ENCODE measurements around the gene SETD2.
"Not testable (repeated sequence)": the region's sequence is repeated elsewhere in the genome, so short reads cannot be mapped to it uniquely, and the experiment has no call there.

The SETD2 gene

DNA sequence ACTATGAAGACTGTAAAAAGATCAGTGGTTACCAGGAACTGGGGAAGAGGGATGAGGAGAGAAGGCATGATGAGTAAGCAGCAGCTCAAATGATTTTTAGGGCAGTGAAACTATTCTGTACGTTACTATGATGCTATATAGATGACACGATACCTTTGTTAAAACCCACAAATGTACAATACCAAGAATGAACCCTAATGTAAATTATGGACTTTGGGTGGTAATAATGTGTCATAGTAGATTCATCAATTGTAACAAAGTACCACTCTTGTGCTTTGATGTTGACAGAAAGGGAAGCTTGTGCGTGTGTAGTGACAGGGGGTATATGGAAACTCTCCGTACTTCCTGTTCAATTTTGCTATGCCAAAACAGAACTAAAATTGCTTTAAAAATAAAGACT is 132.9 kb downstream of the SETD2 start:
- DNase-seq: not testable (repeated sequence)

DNA sequence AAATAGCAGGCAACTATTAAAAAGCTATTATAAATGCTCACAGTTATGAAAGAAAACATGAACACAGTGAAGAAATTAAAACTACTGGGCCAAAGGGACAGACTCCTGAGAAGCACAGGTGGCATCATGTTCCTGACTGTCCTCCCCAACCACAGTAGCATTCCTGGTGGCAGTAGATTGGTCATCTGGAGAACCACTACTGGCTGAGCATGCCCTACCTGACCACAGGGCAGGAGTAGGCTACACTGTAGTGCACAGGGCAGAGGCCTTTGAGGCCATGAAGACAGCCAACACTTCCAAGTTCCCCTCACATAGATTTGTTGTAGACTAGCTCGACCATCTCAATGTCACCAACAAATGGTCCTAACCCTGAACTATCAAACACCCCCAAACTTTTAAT is 135.2 kb downstream of the SETD2 start:
- DNase-seq: no peak

DNA sequence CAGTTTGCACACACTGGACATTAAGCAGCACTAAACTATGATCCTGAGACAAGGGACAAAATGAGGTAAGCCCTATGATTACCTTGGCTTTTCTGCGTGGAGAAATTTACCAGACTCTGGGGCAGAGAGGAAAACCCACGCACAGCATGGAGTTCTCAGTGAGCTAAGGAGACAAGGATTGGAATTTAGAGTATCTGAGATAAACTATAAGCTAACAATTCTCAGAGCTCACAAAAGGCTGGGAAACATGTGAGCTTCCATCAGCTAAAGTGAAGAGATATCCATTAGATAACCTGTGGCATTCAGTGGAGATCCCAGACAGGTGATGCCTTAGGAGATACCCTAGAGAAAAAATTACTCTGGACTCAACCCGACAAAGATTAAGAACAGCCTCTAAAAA is 135.8 kb downstream of the SETD2 start:
- DNase-seq: no peak

DNA sequence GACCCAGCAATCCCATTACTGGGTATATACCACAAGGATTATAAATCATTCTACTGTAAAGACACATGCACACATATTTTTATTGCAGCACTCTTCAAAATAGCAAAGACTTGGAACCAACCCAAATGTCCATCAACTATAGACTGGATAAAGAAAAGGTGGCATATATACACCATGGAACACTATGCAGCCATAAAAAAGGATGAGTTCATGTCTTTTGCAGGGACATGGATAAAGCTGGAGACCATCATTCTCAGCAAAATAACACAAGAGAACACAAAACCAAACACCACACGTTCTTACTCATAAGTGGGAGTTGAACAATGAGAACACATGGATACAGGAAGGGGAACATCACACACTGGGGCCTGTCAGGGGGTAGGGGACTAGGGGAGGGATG is 137.5 kb downstream of the SETD2 start:
- not testable (repeated sequence) for DNase-seq

DNA sequence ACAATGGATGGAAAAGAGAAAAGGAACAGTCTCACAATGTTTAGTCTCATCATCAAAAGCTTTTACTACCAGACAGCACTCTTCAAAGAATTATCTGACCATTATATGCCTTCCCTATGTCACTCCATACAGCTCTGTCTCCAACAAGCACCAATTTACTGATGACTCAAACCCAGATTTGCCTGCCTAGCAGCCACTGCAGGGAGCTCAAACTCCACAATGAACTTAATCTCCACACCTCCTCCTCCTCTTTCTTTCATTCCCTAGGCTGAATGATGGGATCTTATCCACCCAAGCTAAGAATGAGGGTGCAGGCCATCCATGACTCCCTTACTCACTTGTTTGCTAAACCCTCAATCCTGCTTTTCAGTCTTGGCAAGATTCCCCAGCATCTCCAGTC is 139.0 kb downstream of the SETD2 start:
- DNase-seq: no peak

DNA sequence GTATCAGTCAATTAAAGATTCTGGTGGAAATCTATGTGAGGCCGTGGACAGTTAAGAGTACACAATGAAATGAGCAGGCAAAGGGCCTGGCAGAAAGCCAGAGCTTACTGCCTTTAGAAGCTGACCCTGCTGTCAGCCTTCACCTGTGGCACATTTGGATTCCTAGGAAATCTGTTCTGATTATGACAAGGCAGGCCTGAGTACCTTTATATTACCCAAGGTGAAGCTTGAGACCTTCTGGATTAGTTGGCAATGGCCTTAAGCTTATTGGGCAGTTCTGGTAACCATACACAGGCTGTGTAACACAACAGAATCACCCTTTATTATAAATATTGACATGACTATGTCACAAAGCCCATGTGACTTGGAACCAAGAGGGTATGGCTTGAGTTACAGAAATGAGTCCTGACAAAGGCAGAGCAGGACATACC is 141.3 kb downstream of the SETD2 start:
- DNase-seq: no peak

DNA sequence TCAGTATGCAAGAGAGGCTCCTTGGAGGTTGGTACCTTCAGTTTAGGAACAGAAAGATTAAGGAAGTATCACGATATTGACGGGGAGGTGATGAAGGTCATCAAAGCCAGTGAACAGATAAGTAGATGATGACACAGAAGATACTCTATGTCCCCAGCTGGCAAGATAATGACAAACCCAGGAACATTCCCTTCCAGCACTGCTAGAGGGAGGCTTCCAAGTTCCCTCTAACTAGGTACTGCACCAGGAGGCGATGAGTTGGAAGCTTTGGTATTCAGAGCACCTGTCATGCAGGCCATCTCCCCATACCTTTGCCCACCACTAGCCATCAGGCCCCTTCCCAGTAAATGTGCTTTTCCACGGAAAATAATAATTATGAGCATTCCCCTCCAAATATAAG is 143.6 kb downstream of the SETD2 start:
- DNase-seq: no peak

DNA sequence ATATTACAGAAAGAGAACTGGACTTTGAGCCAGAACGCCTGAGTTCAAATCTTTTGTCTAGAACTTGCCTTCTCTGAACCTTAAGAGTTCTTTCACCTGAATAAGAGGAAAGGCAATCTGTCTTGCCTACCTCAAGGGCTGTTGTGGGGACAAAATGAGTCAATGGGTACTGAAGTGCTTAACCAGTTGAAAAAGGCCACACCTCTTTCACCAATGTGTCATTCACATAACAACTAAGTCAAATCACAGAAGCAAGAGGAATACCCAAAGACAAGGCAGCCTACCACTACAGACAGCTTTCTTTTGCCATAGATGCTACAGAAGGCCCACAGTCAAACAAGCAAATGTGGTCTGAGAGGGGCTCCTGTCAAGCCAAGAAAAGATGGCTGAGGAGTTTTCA is 144.7 kb downstream of the SETD2 start:
- DNase-seq: no peak

DNA sequence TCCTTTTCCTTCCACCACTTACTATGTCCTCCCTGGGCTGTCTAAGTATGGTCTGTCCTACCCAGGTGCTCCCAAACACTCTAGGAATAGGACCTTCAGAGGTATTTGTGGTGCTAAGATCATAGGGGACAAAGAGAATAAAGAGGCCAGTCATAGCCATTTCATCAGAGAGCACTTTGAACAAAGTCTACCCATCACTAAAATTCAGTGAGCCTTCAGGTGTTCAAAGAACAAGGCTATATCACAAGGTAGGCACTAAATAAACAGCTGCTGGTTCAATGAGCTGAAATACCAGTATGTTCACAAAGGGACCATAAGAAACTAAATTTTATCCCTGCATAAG is 145.7 kb downstream of the SETD2 start:
- DNase-seq: no peak

DNA sequence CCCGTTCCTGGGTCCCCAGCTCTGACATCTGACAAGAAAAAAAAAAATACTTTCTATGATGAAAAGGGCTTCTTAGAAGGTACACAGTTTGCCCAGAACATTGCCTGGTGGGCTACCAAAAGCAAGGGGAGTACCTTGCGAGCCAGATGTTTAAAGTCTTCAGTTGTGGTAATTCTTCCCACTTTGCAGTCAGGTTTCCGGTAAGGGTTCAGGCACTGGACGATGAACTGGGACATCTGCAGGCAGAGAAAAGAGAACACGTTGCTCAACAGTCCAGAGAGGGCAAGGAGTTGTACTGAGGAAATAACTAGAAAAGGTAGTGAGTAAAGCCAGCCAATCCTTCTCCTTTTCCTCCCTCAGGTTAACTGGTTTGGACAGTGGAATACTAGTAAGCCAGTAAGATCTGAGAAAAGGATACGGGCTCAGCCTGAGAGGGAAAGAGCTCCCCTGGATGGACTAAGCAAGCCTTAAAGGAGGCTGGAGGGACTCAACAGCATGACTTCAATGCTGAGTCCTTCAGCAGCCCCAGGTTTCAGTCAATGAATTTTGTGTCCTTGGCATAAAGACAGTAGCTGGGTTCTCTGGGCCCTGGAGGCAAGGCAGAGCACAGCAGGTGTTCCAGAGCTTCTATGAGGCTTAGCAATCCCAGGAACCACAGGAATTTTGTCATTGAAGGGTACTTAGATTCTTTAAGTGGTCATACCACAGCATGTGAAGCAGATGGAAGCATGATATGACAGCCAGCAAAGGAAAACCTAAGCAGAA is 146.2 kb downstream of the SETD2 start:
- DNase-seq: no peak

DNA sequence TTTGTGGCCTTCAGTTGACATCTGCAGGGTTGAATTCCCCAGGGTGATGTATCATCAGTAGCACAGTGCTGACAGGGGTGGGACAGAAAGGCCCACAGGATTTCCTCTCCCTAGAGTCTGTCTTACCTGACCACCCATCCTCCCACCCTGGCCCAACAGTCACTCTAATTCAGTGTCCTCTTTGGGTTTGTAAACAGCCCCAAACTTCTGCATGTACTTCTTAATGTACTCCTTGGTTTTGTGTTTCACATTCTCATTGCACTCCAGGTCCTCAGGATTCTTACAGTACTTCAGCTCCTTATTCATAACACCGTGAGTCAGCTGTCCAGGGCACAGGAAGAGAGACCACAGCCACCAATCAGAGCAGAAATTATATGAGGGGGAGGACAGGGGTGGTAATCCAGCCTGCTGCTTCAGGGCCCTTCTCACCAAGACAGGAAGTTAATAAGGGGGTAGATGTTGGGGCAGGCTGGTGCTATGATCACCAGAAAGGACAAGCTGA is 146.9 kb downstream of the SETD2 start:
- DNase-seq: no peak

DNA sequence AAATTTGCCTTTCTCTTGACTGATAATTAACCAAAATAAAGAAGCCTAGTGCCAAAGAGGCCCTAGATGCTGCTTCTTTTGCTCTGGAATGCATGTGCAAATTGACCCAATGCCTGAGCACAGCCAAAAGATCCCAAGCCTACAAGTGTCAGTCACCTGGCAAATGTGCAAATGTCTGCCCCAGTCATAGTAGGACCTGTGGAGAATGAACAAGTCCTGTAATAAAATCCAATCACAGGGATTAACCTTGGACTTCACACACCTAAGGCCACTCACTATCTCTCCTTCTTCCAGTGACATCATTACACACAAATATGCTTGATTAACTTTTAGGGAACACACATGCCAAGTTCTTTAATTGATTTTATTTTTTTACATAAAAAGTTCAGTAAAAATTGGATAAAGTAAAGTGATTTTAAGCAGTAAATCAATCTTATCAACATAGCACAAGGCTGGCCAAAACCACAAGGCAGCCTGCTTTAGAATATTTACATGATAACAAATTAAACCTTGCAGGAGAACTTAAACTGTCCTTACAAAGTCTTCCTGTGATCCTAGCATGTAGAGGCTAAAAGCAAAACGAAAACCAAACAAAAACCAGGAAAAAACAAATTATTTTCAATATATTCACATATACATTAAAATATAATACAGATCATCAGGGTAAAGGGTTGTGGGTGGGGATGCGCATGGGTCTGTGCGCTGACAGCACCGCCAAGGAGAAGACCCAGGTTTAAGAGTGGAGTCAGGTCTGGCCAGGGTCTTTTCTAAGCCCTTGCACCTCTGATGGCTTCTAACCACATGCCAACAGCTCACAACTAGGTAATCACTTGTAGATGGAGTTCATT is 147.6 kb downstream of the SETD2 start:
- DNase-seq: no peak

DNA sequence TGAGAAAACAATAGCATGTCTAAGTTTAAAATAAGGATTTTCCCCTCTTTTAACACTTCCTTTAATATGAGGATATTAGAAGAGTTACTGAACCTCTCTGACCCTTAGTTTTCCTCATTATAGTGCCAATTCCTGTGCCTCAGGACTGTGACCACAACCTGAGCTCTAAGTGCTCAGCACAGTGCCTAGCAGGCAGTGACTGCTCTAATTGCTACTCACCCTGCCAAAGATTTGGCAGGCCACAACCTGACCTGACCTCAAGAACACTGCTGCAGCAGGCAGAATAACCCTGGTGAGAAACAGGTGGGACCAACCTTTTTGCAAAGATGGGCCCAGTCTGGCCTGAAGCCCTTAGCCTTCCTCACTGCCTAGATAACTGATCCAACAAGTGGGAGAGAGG is 148.8 kb downstream of the SETD2 start:
- DNase-seq: no peak

DNA sequence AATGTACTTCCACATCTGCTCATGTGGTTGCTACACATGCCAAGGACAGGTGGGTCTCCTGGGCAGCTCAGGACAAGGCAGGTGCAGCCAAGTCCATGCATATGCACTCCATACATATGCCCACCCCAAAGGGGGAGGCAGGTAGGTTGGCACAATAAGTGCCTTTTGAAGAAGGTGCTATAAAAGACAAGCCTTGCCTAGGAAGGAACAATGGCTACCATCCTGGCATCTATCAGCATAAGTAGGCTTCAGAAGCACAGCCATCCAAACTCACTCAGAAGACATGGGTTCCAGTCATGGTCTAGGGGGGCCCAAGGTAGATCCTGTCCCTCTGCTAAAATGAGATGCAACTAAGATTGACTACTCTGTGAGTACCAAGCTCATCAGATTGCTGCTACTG is 149.9 kb downstream of the SETD2 start:
- no peak for DNase-seq

DNA sequence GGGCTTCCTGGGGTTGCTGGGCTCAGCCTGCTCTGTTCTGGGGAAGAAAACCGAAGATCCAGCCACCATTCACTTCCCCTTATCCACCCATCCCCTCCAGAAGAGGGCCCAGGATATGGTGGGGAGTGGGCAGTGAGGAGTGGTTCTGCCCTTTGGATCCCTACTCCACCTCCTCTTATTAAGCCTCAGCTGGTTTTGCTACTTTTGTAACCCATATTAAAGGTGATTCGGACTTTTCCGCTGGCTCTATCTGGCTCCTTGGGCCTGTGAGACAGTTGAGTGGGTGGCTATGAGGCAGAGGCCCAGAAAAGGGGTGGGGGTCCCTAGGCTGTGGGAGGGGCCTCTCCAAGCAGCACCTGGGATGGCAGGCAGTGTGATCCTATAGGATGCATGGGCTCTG is 150.7 kb downstream of the SETD2 start:
- DNase-seq: no peak

DNA sequence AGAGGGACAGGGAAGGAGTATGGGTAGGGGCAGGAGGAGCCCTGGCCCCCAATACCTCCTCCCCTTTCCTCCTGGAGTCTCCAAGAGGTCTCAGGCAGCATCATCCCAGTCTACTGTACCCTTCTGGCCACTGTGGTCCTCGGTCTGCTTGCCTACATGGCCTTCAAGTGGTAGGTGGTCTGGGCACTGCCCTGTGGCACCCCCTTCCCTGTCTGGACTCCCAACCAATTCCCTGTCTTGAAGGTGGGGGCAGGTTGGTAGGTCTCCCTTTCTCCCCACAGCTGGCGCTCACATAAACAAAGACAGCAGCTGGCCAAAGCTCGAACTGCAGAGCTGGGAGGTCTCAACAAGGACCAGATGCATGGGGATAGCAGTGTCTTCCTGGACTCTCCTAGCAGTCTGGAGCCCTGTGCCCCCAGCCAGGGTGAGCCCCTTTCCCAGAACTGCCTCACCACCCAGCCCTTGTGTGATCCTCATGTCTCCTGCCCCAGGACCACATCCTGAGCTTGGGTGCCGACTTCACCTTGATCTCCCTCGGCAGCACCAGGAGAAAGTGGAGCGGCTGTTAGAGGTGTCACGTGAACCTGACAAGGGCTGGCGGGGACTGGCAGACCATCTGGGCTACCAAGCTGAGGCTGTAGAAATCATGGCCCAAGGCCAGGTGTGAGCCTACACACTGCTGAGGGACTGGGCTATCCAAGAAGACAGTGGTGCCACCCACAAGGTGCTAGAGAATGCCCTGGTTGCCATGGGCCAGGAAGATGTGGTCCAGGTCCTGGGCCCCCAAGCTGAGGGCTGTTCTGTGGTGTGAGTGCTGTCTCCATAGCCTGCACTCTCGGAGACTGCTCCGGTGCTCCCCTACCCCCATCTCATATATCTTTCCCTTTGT is 151.3 kb downstream of the SETD2 start:
- no peak for DNase-seq

DNA sequence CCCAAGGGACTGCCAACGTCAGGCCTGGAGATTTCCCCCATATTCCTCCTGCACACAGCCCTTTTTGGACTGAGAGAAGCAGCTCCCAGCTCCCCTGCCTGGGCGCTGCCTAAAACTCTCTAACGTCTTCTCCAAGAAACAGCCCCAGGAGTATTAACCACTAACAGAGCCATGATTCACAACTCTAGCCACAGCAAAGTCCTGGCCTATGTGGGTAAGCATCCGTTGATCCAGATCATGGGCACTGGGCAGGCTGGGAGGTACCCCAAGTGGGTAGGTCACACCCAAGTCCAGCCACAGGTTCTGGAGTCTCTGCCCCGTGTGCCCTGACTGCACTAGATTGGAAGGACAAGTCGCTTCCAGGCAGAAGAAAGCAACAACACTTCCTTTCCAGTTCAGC is 152.5 kb downstream of the SETD2 start:
- DNase-seq: no peak

DNA sequence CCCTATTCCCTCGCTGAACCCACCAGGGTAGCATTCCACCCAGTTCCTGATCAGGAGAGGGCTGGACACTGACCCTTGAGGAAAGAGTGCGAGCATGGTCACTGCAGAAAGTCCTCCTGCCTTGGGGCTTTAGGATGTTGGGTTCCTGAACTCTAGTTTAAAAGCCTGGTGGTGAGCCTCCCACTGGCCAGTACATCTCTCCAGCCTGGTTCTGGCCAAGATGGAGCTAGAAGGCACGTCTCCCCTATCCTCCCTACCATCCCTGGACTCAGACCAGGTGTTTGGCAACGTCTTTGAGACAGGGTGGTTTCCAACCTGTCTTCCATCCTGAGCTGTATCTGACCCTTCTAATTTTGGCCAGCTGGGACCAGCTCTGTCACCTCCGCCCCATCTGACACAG is 153.0 kb downstream of the SETD2 start:
- DNase-seq: no peak

DNA sequence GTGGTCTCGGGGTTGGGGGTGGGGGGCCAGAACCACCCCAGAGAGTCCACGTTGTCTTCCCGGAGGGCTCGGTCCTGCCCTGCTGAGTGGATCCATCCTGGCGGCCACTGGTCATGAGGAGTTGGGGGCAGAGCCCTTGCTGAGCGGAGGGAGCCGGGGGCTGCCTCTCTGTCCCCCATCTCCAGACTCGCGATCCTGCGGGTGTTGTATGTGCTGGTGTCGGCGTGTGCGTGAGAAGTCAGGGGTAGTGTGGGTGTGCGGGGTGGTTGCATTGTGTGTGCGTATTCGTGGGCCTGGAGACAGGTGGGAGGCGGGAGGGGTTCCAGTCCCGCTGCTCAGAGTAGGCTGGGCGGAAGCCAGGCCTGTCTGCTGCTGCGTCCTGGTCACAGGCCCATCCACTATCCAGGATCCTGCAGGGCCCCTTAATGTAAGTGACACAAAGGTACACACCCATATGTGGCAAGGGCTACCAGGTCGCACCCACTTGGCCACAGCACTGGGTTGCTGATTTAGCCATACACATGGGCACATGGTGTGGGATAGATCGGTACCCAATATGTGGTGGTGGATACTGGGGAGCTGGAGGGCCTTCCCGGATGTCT is 153.7 kb downstream of the SETD2 start:
- no peak for DNase-seq

DNA sequence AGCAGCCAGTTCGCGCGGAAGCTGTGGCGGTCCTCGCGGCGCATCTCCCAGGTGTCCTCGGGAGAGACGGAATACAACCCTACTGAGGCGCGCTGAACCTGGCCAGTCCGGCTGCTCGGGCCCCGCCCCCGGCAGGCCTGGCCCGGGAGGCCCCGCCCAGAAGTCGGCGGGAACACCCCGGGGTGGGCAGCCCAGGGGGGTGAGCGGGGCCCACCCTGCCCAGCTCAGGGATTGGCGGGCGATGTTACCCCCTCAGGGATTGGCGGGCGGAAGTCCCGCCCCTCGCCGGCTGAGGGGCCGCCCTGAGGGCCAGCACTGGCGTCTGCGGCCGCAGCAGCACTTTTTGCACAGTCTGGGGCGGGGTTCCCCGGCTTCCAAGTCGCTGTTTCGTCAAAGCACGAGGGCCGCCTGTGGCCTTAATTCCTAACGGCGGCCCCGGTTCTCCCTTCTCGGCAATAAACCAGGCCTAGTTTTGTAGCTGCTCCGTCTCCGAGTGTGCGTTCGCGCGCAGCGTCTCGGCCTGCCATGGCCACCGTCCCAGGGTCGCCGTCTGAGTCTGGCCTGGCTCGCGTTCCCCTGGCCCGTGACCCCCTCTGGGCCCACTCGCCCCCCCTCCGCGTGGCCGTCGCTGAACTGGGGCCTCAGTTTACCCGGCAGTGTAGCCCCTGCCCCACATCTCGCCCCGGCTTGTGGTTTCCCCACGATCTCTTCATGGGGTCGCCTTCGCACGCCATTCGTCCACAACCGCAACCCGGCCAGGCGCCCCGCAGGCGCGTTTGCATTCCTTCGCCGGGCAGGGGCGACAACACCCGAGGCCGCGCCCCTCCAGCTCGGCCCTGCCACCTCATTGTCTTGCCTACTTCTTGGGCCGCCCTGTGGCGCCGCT is 154.4 kb downstream of the SETD2 start:
- DNase-seq: peak; percentile 95

DNA sequence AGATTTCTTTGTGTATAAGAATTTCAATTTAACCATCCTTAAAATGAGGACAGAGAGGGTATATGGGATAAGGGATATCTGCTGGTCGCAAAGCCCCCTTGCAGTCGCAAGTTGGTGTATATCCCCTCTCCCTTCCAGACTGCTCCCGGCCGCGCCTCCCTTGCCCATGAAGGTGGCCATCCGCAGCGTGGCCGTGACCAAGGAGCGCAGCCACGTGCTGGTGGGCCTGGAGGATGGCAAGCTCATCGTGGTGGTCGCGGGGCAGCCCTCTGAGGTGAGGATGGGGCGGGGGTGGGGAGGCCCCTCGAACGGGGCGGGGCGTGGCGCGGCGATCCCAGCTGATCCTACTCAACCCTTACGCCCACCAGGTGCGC is 155.1 kb downstream of the SETD2 start:
- DNase-seq: no peak
